ENCODE data around the gene SENP1. TPM values are rescaled to one million over a fixed set of nuclear protein-coding genes. Genes with fewer than 3 reads are reported as not detected.

Gene SENP1
- polyA plus RNA-seq, 2 of the 4 experiments (the other 2 are of a cell fraction): 13.9 to 49.3 TPM

DNA sequence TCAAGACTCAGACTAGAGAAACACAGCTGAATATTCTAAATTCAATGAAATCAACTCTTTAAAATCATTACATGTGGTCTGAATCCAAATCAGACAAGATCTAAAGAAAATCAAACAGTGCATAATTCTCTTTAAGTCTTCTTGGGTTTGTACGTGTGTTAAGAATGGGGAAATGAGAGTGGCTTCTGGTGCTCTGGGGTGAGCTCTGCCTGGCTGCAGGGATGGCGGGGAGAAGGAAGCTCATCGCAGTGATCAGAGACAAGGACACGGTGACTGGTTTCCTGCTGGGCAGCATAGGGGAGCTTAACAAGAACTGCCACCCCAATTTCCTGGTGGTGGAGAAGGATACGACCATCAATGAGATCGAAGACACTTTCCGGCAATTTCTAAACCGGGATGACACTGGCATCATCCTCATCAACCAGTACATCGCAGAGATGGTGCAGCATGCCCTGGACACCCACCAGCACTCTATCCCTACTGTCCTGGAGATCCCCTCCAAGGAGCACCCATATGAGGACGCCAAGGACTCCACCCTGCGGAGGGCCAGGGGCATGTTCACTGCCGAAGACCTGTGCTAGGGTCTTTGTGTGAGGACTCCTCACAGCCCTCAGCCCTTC is 20.9 kb downstream of the SENP1 start:
- Histone ChIP-seq H3K4me2 (no peak overlapping the region), H3K27ac (no peak overlapping the region), H3K4me3 (no peak overlapping the region), H3K4me1 (no peaks in the 10 kb centered on the region), H3K9me3 (no peaks in the 10 kb centered on the region)
- ATAC-seq (no peak), DNase-seq (ENCODE audit: low read depth in 1 of 2, low spot score in 1 of 2) (no peak), FAIRE-seq (no peak)
- no peak for TF ChIP-seq EHF (CRISPR knock-in tag; IDR thresholded peaks at IDR 0.05)
- no peak for TF ChIP-seq POLR2A (IDR thresholded peaks at IDR 0.05; ENCODE audit: low read length)
- TF ChIP-seq, protein P1, sequence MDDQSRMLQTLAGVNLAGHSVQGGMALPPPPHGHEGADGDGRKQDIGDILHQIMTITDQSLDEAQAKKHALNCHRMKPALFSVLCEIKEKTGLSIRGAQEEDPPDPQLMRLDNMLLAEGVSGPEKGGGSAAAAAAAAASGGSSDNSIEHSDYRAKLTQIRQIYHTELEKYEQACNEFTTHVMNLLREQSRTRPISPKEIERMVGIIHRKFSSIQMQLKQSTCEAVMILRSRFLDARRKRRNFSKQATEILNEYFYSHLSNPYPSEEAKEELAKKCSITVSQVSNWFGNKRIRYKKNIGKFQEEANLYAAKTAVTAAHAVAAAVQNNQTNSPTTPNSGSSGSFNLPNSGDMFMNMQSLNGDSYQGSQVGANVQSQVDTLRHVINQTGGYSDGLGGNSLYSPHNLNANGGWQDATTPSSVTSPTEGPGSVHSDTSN (IDR thresholded peaks at IDR 0.05): no peak
- no peak for TF ChIP-seq CHD2 (IDR thresholded peaks at IDR 0.05; ENCODE audit: low read length, partially characterized antibody)
- TF ChIP-seq RNF2 (IDR thresholded peaks at IDR 0.05; ENCODE audit: borderline replicate concordance, low read depth): no peak
- ChIA-PET POLR2A (no interaction called here), CTCF (interaction anchor here (0.7 to 2.2 kb wide), 9 partner anchors 30 to 535 kb away, joined by 3 to 11 read pairs (median 4); partner anchors contain the start of gene ASB8)
- WGBS (ENCODE audit: missing lambda C conversion rate): 95% methylated on average over 12 of the region's 12 CpGs

DNA sequence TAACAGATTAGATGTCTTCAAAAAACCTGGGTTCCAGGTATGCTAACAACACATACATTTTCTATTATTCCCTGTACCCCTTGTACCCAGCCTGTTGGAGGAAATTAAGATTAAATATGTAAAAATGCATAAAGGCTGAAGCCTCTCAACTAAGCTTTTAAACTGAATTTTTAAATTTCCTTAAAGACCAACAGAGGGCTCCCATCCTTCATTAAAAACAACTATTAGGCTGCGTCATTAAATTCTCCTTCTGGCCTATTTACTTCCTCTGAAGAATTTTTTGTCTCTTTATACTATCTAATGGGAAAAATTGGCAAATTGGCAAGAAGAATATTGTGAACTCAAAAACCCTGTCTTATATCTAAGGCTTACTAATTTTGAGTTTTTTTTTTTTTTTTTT is 21.8 kb downstream of the SENP1 start:
- WGBS (ENCODE audit: missing lambda C conversion rate): 87% methylated on average over 1 of the region's 1 CpG
- FAIRE-seq: no peak
- Histone ChIP-seq H3K9me3 (no peaks in the 10 kb centered on the region), H3K4me3 (no peak overlapping the region), H3K27ac (no peak overlapping the region), H3K4me1 (no peaks in the 10 kb centered on the region), H3K4me2 (no peak overlapping the region)
- peak in 1 of 2 experiments; percentile 46; a peak in 1 of 6 replicates for ATAC-seq
- ChIA-PET CTCF (interaction anchor here (0.6 to 2.2 kb wide), 16 partner anchors 9 to 536 kb away, joined by 3 to 11 read pairs (median 4); partner anchors contain the start of genes ASB8 and PFKM), POLR2A (no interaction called here)
- no peak for TF ChIP-seq CBX2 (IDR thresholded peaks at IDR 0.05; ENCODE audit: borderline replicate concordance, low read depth)
- TF ChIP-seq FOSL2 (IDR thresholded peaks at IDR 0.05): no peak
- no peak for TF ChIP-seq FOSL2 (CRISPR knock-in tag; IDR thresholded peaks at IDR 0.05)
- TF ChIP-seq SMC3 (IDR thresholded peaks at IDR 0.05): peak; percentile 48; the same call in 2 of the 3 replicates
- TF ChIP-seq, protein P2, sequence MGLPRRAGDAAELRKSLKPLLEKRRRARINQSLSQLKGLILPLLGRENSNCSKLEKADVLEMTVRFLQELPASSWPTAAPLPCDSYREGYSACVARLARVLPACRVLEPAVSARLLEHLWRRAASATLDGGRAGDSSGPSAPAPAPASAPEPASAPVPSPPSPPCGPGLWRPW (IDR thresholded peaks at IDR 0.05): no peak
- TF ChIP-seq RAD21 (conservative IDR thresholded peaks at IDR 0.05 in 1 of 2, IDR thresholded peaks at IDR 0.05 in 1 of 2): peak; percentile 38 to 52
- no peak for TF ChIP-seq MAFK (IDR thresholded peaks at IDR 0.05; ENCODE audit: partially characterized antibody)
- TF ChIP-seq TFCP2L1 (CRISPR knock-in tag; IDR thresholded peaks at IDR 0.05): no peak
- TF ChIP-seq, protein P3, sequence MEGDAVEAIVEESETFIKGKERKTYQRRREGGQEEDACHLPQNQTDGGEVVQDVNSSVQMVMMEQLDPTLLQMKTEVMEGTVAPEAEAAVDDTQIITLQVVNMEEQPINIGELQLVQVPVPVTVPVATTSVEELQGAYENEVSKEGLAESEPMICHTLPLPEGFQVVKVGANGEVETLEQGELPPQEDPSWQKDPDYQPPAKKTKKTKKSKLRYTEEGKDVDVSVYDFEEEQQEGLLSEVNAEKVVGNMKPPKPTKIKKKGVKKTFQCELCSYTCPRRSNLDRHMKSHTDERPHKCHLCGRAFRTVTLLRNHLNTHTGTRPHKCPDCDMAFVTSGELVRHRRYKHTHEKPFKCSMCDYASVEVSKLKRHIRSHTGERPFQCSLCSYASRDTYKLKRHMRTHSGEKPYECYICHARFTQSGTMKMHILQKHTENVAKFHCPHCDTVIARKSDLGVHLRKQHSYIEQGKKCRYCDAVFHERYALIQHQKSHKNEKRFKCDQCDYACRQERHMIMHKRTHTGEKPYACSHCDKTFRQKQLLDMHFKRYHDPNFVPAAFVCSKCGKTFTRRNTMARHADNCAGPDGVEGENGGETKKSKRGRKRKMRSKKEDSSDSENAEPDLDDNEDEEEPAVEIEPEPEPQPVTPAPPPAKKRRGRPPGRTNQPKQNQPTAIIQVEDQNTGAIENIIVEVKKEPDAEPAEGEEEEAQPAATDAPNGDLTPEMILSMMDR (IDR thresholded peaks at IDR 0.05): peak; percentile 43
- no peak for TF ChIP-seq CHD4 (IDR thresholded peaks at IDR 0.05; ENCODE audit: borderline replicate concordance)
- no peak for TF ChIP-seq EP300 (IDR thresholded peaks at IDR 0.05)
- peak in 1 of 2 experiments; percentile 34 for DNase-seq (ENCODE audit: low read depth in 1 of 2, low spot score in 1 of 2)

DNA sequence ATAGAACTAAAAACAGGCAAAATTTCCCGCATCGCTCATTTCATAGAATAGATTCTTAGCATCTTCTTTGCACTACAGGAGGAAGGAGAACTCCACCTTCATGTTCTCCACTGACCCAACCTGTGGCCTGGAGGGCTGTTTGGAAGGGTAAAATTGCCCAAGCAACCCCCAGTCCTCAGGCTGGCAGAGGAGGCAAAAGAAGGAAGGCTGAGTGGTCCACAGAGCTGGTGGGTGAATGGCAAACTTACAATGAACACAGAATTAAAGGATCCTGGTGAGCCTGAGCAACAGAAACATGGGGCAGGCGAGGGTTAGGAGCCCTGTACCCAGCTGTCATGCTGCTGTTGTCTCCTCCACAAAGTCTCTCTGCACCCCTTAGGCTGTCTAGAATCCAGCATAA is 25.1 kb downstream of the SENP1 start:
- no peak overlapping the region for H3K4me2 ChIP-seq
- POLR2A ChIA-PET: no interaction called here
- CTCF ChIA-PET: interaction anchor here (0.7 to 1.7 kb wide), 4 partner anchors 10 to 83 kb away, joined by 3 to 7 read pairs (median 3); partner anchors contain the start of gene SENP1
- FAIRE-seq (no peak), DNase-seq (ENCODE audit: low read depth in 1 of 2, low spot score in 1 of 2) (no peak), ATAC-seq (no peak)
- no peaks in the 10 kb centered on the region for H3K9me3 ChIP-seq
- H3K4me1 ChIP-seq: no peaks in the 10 kb centered on the region
- WGBS (ENCODE audit: missing lambda C conversion rate): 94% methylated on average over 3 of the region's 3 CpGs
- TF ChIP-seq, protein P4, sequence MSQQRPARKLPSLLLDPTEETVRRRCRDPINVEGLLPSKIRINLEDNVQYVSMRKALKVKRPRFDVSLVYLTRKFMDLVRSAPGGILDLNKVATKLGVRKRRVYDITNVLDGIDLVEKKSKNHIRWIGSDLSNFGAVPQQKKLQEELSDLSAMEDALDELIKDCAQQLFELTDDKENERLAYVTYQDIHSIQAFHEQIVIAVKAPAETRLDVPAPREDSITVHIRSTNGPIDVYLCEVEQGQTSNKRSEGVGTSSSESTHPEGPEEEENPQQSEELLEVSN (IDR thresholded peaks at IDR 0.05; ENCODE audit: borderline replicate concordance, low read depth): no peak
- TF ChIP-seq HOXB13 (CRISPR knock-in tag; IDR thresholded peaks at IDR 0.05; ENCODE audit: low read depth): no peak
- no peak for TF ChIP-seq MYC (IDR thresholded peaks at IDR 0.05; ENCODE audit: borderline replicate concordance, low read length)
- no peak for TF ChIP-seq GATA3 (IDR thresholded peaks at IDR 0.05; ENCODE audit: borderline replicate concordance)
- TF ChIP-seq BHLHE40 (IDR thresholded peaks at IDR 0.05; ENCODE audit: low read depth, low read length): no peak
- TF ChIP-seq FOSL2 (IDR thresholded peaks at IDR 0.05): no peak
- TF ChIP-seq FOSL2 (CRISPR knock-in tag; IDR thresholded peaks at IDR 0.05): no peak
- TF ChIP-seq, protein P5, sequence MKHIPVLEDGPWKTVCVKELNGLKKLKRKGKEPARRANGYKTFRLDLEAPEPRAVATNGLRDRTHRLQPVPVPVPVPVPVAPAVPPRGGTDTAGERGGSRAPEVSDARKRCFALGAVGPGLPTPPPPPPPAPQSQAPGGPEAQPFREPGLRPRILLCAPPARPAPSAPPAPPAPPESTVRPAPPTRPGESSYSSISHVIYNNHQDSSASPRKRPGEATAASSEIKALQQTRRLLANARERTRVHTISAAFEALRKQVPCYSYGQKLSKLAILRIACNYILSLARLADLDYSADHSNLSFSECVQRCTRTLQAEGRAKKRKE (CRISPR knock-in tag; IDR thresholded peaks at IDR 0.05; ENCODE audit: low read depth): no peak
- TF ChIP-seq, protein P6, sequence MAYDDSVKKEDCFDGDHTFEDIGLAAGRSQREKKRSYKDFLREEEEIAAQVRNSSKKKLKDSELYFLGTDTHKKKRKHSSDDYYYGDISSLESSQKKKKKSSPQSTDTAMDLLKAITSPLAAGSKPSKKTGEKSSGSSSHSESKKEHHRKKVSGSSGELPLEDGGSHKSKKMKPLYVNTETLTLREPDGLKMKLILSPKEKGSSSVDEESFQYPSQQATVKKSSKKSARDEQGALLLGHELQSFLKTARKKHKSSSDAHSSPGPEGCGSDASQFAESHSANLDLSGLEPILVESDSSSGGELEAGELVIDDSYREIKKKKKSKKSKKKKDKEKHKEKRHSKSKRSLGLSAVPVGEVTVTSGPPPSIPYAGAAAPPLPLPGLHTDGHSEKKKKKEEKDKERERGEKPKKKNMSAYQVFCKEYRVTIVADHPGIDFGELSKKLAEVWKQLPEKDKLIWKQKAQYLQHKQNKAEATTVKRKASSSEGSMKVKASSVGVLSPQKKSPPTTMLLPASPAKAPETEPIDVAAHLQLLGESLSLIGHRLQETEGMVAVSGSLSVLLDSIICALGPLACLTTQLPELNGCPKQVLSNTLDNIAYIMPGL (CRISPR knock-in tag; IDR thresholded peaks at IDR 0.05; ENCODE audit: borderline replicate concordance): no peak
- TF ChIP-seq CHD2 (IDR thresholded peaks at IDR 0.05; ENCODE audit: low read length, partially characterized antibody): no peak
- no peak for TF ChIP-seq EHF (CRISPR knock-in tag; IDR thresholded peaks at IDR 0.05)
- TF ChIP-seq, protein P1 (IDR thresholded peaks at IDR 0.05): no peak
- TF ChIP-seq TP53 (CRISPR knock-in tag; IDR thresholded peaks at IDR 0.05): no peak
- TF ChIP-seq SMC3 (IDR thresholded peaks at IDR 0.05): no peak
- H3K4me3 ChIP-seq: no peak overlapping the region
- no peak overlapping the region for H3K27ac ChIP-seq

Data from A549 (cell line).